ENCODE data around the gene JAG1. TPM values are rescaled to one million over a fixed set of nuclear protein-coding genes. Genes with fewer than 3 reads are reported as not detected.
A peak's percentile ranks its signal among the peaks of the same experiment; 100 is the strongest.

JAG1 gene
- total and polyA plus RNA-seq, 3 donors from 2014 or later, result 17.4 to 30.6 (median 24.7) TPM

- H3K9me3 ChIP-seq, result no peaks in the 10 kb centered on the region
- H3K27ac ChIP-seq, result peak overlapping the region; percentile 94 to 98
- H3K4me3 ChIP-seq, result peak overlapping the region; percentile 86 to 89
- 2% methylated on average over 4 to 24 of the region's 38 CpGs for WGBS, 2 donors
- peak; percentile 83 for DNase-seq
- intact Hi-C loops (cut with DNase I; ENCODE audit: low total_unique reads), result no loop called here
- TF ChIP-seq CTCF (IDR thresholded peaks at IDR 0.05) (peak; percentile 71 to 80 (median 74)), POLR2A (IDR thresholded peaks at IDR 0.05) (no peak)
- peaks cover 5% of the 10 kb centered on the region for H3K4me1 ChIP-seq
- no peaks in the 10 kb centered on the region for H3K27me3 ChIP-seq
- H3K36me3 ChIP-seq (ENCODE audit: low read depth, missing control alignments), result no peaks in the 10 kb centered on the region
Measured at GRCh38 chr20:10674684-10675449, 1.1 kb upstream of the JAG1 start.

- intact Hi-C loops (cut with DNase I; ENCODE audit: low total_unique reads), result no loop called here
- peaks cover 5% of the 10 kb centered on the region for H3K4me1 ChIP-seq
- H3K4me3 ChIP-seq, result peak overlapping the region; percentile 86 to 89
- TF ChIP-seq CTCF (IDR thresholded peaks at IDR 0.05) (no peak), POLR2A (IDR thresholded peaks at IDR 0.05) (no peak)
- WGBS, 2 donors, result 0% methylated on average over 32 to 44 of the region's 73 CpGs
- peak; percentile 40 for DNase-seq
- H3K27ac ChIP-seq, result peak overlapping the region; percentile 94 to 98
- H3K27me3 ChIP-seq, result no peaks in the 10 kb centered on the region
- H3K36me3 ChIP-seq (ENCODE audit: low read depth, missing control alignments), result no peaks in the 10 kb centered on the region
- H3K9me3 ChIP-seq, result no peaks in the 10 kb centered on the region
Measured at GRCh38 chr20:10673176-10673841, 490 bp downstream of the JAG1 start.

- Histone ChIP-seq H3K27ac (peak overlapping the region; percentile 94 to 98), H3K27me3 (no peaks in the 10 kb centered on the region), H3K36me3 (ENCODE audit: low read depth, missing control alignments) (no peaks in the 10 kb centered on the region), H3K9me3 (no peaks in the 10 kb centered on the region), H3K4me3 (peak overlapping the region; percentile 86 to 89), H3K4me1 (peaks cover 5% of the 10 kb centered on the region)
- 1% methylated on average over 9 to 43 of the region's 47 CpGs for WGBS, 2 donors
- TF ChIP-seq CTCF (IDR thresholded peaks at IDR 0.05) (no peak), POLR2A (IDR thresholded peaks at IDR 0.05) (no peak)
- intact Hi-C loops (cut with DNase I; ENCODE audit: low total_unique reads), result no loop called here
- DNase-seq, result peak; percentile 49
Measured at GRCh38 chr20:10672624-10673127, 1.1 kb downstream of the JAG1 start.

- Histone ChIP-seq H3K36me3 (ENCODE audit: low read depth, missing control alignments) (no peaks in the 10 kb centered on the region), H3K4me1 (peaks cover 5% of the 10 kb centered on the region), H3K9me3 (no peaks in the 10 kb centered on the region), H3K27me3 (no peaks in the 10 kb centered on the region), H3K4me3 (peak overlapping the region; percentile 86 to 89), H3K27ac (peak overlapping the region; percentile 94 to 98)
- WGBS, 2 donors, result 1 to 2% methylated on average over 14 to 42 of the region's 42 CpGs
- DNase-seq, result peak; percentile 73
- intact Hi-C loops (cut with DNase I; ENCODE audit: low total_unique reads), result no loop called here
- TF ChIP-seq CTCF (IDR thresholded peaks at IDR 0.05) (no peak), POLR2A (IDR thresholded peaks at IDR 0.05) (no peak)
Measured at GRCh38 chr20:10671919-10672623, 1.7 kb downstream of the JAG1 start.

Data from testis (tissue), 3 donors.